ENCODE data around the gene CORIN.
A peak's percentile ranks its signal among the peaks of the same experiment; 100 is the strongest.

The CORIN gene

GRCh38 chr4:47705326-47705981, 132.4 kb downstream of the CORIN start:
- Histone ChIP-seq H3K36me3 (ENCODE audit: control insufficient read depth in 1 of 2, insufficient read depth in 2 of 2, low read depth in 1 of 2, low read length in 2 of 2) (no peaks in the 10 kb centered on the region), H3K9ac (ENCODE audit: low read length) (no peak overlapping the region), H3K9me3 (ENCODE audit: control insufficient read depth, low read length) (no peaks in the 10 kb centered on the region), H4K91ac (ENCODE audit: low read length) (no peak overlapping the region), H2BK120ac (ENCODE audit: low read depth, low read length) (no peak overlapping the region), H2BK5ac (ENCODE audit: low read depth, low read length, poor library complexity, severe bottlenecking) (no peak overlapping the region), H2BK15ac (ENCODE audit: low read depth, poor library complexity, severe bottlenecking) (no peak overlapping the region), H3K4me1 (ENCODE audit: control insufficient read depth, insufficient read depth, low read depth, low read length) (peaks cover 2% of the 10 kb centered on the region), H2AFZ (ENCODE audit: low read depth, low read length) (no peak overlapping the region), H3K14ac (ENCODE audit: low read length in 2 of 2) (no peak overlapping the region), H3K4ac (ENCODE audit: low read depth in 1 of 2, low read length in 2 of 2) (no peak overlapping the region), H3K4me2 (ENCODE audit: low read length, poor library complexity, severe bottlenecking) (no peak overlapping the region), H2AK5ac (ENCODE audit: low read length, severe bottlenecking) (no peak overlapping the region), H3K27me3 (ENCODE audit: control insufficient read depth in 1 of 2, insufficient read depth in 1 of 2, low read length in 2 of 2) (peaks cover 17 to 20% of the 10 kb centered on the region in 2 experiments), H3K27ac (ENCODE audit: low read length, poor library complexity, severe bottlenecking) (no peak overlapping the region), H2BK12ac (ENCODE audit: low read length in 2 of 2) (no peak overlapping the region), H4K8ac (ENCODE audit: low read length) (no peak overlapping the region), H3K23ac (ENCODE audit: low read length in 2 of 2) (no peak overlapping the region), H3K18ac (ENCODE audit: low read depth in 1 of 2, low read length in 2 of 2) (no peak overlapping the region), H3K4me3 (ENCODE audit: insufficient read depth in 1 of 2, low read depth in 1 of 2, low read length in 2 of 2) (no peak overlapping the region), H3K79me1 (replicated peaks; ENCODE audit: low read length, poor library complexity, severe bottlenecking) (no peaks in the 10 kb centered on the region)
- DNase-seq: peak; percentile 22
- 76% methylated on average over 6 of the region's 7 CpGs for WGBS

- WGBS: 53% methylated on average over 10 of the region's 11 CpGs
- H3K9ac ChIP-seq (ENCODE audit: low read length): no peak overlapping the region
- H4K8ac ChIP-seq (ENCODE audit: low read length): no peak overlapping the region
- no peaks in the 10 kb centered on the region for H3K36me3 ChIP-seq (ENCODE audit: control insufficient read depth in 1 of 2, insufficient read depth in 2 of 2, low read depth in 1 of 2, low read length in 2 of 2)
- no peak overlapping the region for H2BK15ac ChIP-seq (ENCODE audit: low read depth, poor library complexity, severe bottlenecking)
- no peaks in the 10 kb centered on the region for H3K9me3 ChIP-seq (ENCODE audit: control insufficient read depth, low read length)
- H2BK5ac ChIP-seq (ENCODE audit: low read depth, low read length, poor library complexity, severe bottlenecking): no peak overlapping the region
- peaks cover 17 to 22% of the 10 kb centered on the region in 2 experiments for H3K27me3 ChIP-seq (ENCODE audit: control insufficient read depth in 1 of 2, insufficient read depth in 1 of 2, low read length in 2 of 2)
- H3K18ac ChIP-seq (ENCODE audit: low read depth in 1 of 2, low read length in 2 of 2): peak overlapping the region in 1 of 2 experiments; percentile 12
- no peak overlapping the region for H4K91ac ChIP-seq (ENCODE audit: low read length)
- no peaks in the 10 kb centered on the region for H3K79me1 ChIP-seq (replicated peaks; ENCODE audit: low read length, poor library complexity, severe bottlenecking)
- H3K4me3 ChIP-seq (ENCODE audit: insufficient read depth in 1 of 2, low read depth in 1 of 2, low read length in 2 of 2): no peak overlapping the region
- H3K14ac ChIP-seq (ENCODE audit: low read length in 2 of 2): no peak overlapping the region
- no peak overlapping the region for H2BK12ac ChIP-seq (ENCODE audit: low read length in 2 of 2)
- no peak overlapping the region for H3K27ac ChIP-seq (ENCODE audit: low read length, poor library complexity, severe bottlenecking)
- DNase-seq: peak; percentile 59
- no peak overlapping the region for H2BK120ac ChIP-seq (ENCODE audit: low read depth, low read length)
- no peak overlapping the region for H3K4ac ChIP-seq (ENCODE audit: low read depth in 1 of 2, low read length in 2 of 2)
- peaks cover 2% of the 10 kb centered on the region for H3K4me1 ChIP-seq (ENCODE audit: control insufficient read depth, insufficient read depth, low read depth, low read length)
- H3K23ac ChIP-seq (ENCODE audit: low read length in 2 of 2): no peak overlapping the region
- no peak overlapping the region for H3K4me2 ChIP-seq (ENCODE audit: low read length, poor library complexity, severe bottlenecking)
- H2AK5ac ChIP-seq (ENCODE audit: low read length, severe bottlenecking): no peak overlapping the region
- H2AFZ ChIP-seq (ENCODE audit: low read depth, low read length): no peak overlapping the region
Measured at GRCh38 chr4:47704693-47705325, 133.1 kb downstream of the CORIN start.

- Histone ChIP-seq H3K4me1 (ENCODE audit: control insufficient read depth, insufficient read depth, low read depth, low read length) (peaks cover 2% of the 10 kb centered on the region), H3K36me3 (ENCODE audit: control insufficient read depth in 1 of 2, insufficient read depth in 2 of 2, low read depth in 1 of 2, low read length in 2 of 2) (no peaks in the 10 kb centered on the region), H3K4me2 (ENCODE audit: low read length, poor library complexity, severe bottlenecking) (no peak overlapping the region), H3K23ac (ENCODE audit: low read length in 2 of 2) (no peak overlapping the region), H3K18ac (ENCODE audit: low read depth in 1 of 2, low read length in 2 of 2) (no peak overlapping the region), H3K4me3 (ENCODE audit: insufficient read depth in 1 of 2, low read depth in 1 of 2, low read length in 2 of 2) (no peak overlapping the region), H2AFZ (ENCODE audit: low read depth, low read length) (no peak overlapping the region), H3K9me3 (ENCODE audit: control insufficient read depth, low read length) (no peaks in the 10 kb centered on the region), H3K14ac (ENCODE audit: low read length in 2 of 2) (no peak overlapping the region), H2BK5ac (ENCODE audit: low read depth, low read length, poor library complexity, severe bottlenecking) (no peak overlapping the region), H2AK5ac (ENCODE audit: low read length, severe bottlenecking) (no peak overlapping the region), H2BK120ac (ENCODE audit: low read depth, low read length) (no peak overlapping the region), H3K4ac (ENCODE audit: low read depth in 1 of 2, low read length in 2 of 2) (no peak overlapping the region), H3K9ac (ENCODE audit: low read length) (no peak overlapping the region), H4K8ac (ENCODE audit: low read length) (no peak overlapping the region), H4K91ac (ENCODE audit: low read length) (no peak overlapping the region), H3K27me3 (ENCODE audit: control insufficient read depth in 1 of 2, insufficient read depth in 1 of 2, low read length in 2 of 2) (peaks cover 17 to 26% of the 10 kb centered on the region in 2 experiments), H3K79me1 (replicated peaks; ENCODE audit: low read length, poor library complexity, severe bottlenecking) (no peaks in the 10 kb centered on the region), H2BK12ac (ENCODE audit: low read length in 2 of 2) (no peak overlapping the region), H3K27ac (ENCODE audit: low read length, poor library complexity, severe bottlenecking) (no peak overlapping the region), H2BK15ac (ENCODE audit: low read depth, poor library complexity, severe bottlenecking) (no peak overlapping the region)
- WGBS: 83% methylated on average over 7 of the region's 7 CpGs
- DNase-seq: no peak
Measured at GRCh38 chr4:47703956-47704355, 133.9 kb downstream of the CORIN start.

GRCh38 chr4:47703008-47703407, 134.9 kb downstream of the CORIN start:
- no peak overlapping the region for H3K18ac ChIP-seq (ENCODE audit: low read depth in 1 of 2, low read length in 2 of 2)
- H3K4me2 ChIP-seq (ENCODE audit: low read length, poor library complexity, severe bottlenecking): no peak overlapping the region
- H3K27me3 ChIP-seq (ENCODE audit: control insufficient read depth in 1 of 2, insufficient read depth in 1 of 2, low read length in 2 of 2): peaks cover 19 to 20% of the 10 kb centered on the region in 2 experiments
- no peaks in the 10 kb centered on the region for H3K79me1 ChIP-seq (replicated peaks; ENCODE audit: low read length, poor library complexity, severe bottlenecking)
- no peak overlapping the region for H3K14ac ChIP-seq (ENCODE audit: low read length in 2 of 2)
- H2BK120ac ChIP-seq (ENCODE audit: low read depth, low read length): no peak overlapping the region
- H3K9me3 ChIP-seq (ENCODE audit: control insufficient read depth, low read length): no peaks in the 10 kb centered on the region
- no peak overlapping the region for H2BK5ac ChIP-seq (ENCODE audit: low read depth, low read length, poor library complexity, severe bottlenecking)
- H3K4me1 ChIP-seq (ENCODE audit: control insufficient read depth, insufficient read depth, low read depth, low read length): peaks cover 2% of the 10 kb centered on the region
- no peak overlapping the region for H3K9ac ChIP-seq (ENCODE audit: low read length)
- H3K4me3 ChIP-seq (ENCODE audit: insufficient read depth in 1 of 2, low read depth in 1 of 2, low read length in 2 of 2): no peak overlapping the region
- no peak overlapping the region for H2AK5ac ChIP-seq (ENCODE audit: low read length, severe bottlenecking)
- H2BK12ac ChIP-seq (ENCODE audit: low read length in 2 of 2): no peak overlapping the region
- no peak overlapping the region for H3K27ac ChIP-seq (ENCODE audit: low read length, poor library complexity, severe bottlenecking)
- DNase-seq: no peak
- no peak overlapping the region for H2BK15ac ChIP-seq (ENCODE audit: low read depth, poor library complexity, severe bottlenecking)
- no peak overlapping the region for H3K23ac ChIP-seq (ENCODE audit: low read length in 2 of 2)
- no peaks in the 10 kb centered on the region for H3K36me3 ChIP-seq (ENCODE audit: control insufficient read depth in 1 of 2, insufficient read depth in 2 of 2, low read depth in 1 of 2, low read length in 2 of 2)
- H4K91ac ChIP-seq (ENCODE audit: low read length): no peak overlapping the region
- 73% methylated on average over 5 of the region's 5 CpGs for WGBS
- H2AFZ ChIP-seq (ENCODE audit: low read depth, low read length): no peak overlapping the region
- H3K4ac ChIP-seq (ENCODE audit: low read depth in 1 of 2, low read length in 2 of 2): no peak overlapping the region
- no peak overlapping the region for H4K8ac ChIP-seq (ENCODE audit: low read length)
